ENCODE data around the gene CAPN13. TPM values are rescaled to one million over a fixed set of nuclear protein-coding genes. Genes with fewer than 3 reads are reported as not detected.

CAPN13 gene
- total and polyA plus RNA-seq, 2 donors (not counting 3 experiments of a cell fraction or from before 2014, with no cell fraction given): not detected

DNA sequence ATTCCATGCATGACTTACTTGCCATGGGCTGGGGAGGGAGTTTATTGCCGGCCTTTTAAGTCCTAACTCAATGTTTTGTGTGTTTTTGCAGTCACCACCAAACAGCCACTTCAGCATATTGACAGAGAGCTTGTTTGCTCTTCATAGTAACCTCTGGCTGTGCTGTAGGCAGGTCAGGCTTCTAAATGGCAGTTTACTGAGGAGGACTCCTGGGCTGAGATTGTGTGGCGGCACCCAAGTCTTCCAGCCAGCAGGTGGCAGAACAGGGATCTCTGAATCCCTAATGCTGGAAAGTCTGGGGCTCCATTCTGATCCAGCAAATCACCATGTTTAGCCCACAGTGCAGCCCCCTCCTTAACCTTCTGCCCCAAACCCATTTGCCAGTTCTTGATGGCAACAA lies 121.2 kb downstream of the CAPN13 start:
- H3K4me2 ChIP-seq (ENCODE audit: insufficient read depth, low read length): no peak overlapping the region
- ChIA-PET POLR2A (no interaction called here), CTCF (interaction anchor here (1.3 to 1.8 kb wide), 4 partner anchors 25 to 521 kb away, joined by 3 to 7 read pairs (median 6); no protein-coding TSS in a partner anchor)
- no peak overlapping the region for H3K27ac ChIP-seq (ENCODE audit: insufficient read depth, low read depth, low read length)
- H3K79me2 ChIP-seq (ENCODE audit: control insufficient read depth, insufficient read depth, low read length): no peaks in the 10 kb centered on the region
- no peak for DNase-seq (ENCODE audit: low read depth, low spot score)
- H2AFZ ChIP-seq (ENCODE audit: low read depth, low read length): no peak overlapping the region
- no peaks in the 10 kb centered on the region for H3K36me3 ChIP-seq (ENCODE audit: control insufficient read depth in 2 of 2, extremely low read depth in 1 of 2, insufficient read depth in 2 of 2, low read length in 2 of 2)
- no peak overlapping the region for H3K4me3 ChIP-seq (replicated peaks in 1 of 3; ENCODE audit: insufficient read depth in 1 of 3, low read depth in 1 of 3, low read length in 3 of 3)
- dilution Hi-C loops (cut with MboI; ENCODE audit: extremely low pct_ligation_motif_present, low sequenced_read_pairs) (no loop called here), intact Hi-C loops (cut with micrococcal nuclease) (no loop called here)
- no peak overlapping the region for H3K9ac ChIP-seq (replicated peaks; ENCODE audit: extremely low read depth, insufficient read depth, low read length)
- H4K20me1 ChIP-seq (replicated peaks; ENCODE audit: control insufficient read depth, extremely low read depth, insufficient read depth, low read length): no peaks in the 10 kb centered on the region
- H3K4me1 ChIP-seq (ENCODE audit: control insufficient read depth, extremely low read depth, insufficient read depth, low read length): no peaks in the 10 kb centered on the region
- TF ChIP-seq POLR2A (IDR thresholded peaks at IDR 0.05; ENCODE audit: low read depth, low read length): no peak
- TF ChIP-seq, protein P1, sequence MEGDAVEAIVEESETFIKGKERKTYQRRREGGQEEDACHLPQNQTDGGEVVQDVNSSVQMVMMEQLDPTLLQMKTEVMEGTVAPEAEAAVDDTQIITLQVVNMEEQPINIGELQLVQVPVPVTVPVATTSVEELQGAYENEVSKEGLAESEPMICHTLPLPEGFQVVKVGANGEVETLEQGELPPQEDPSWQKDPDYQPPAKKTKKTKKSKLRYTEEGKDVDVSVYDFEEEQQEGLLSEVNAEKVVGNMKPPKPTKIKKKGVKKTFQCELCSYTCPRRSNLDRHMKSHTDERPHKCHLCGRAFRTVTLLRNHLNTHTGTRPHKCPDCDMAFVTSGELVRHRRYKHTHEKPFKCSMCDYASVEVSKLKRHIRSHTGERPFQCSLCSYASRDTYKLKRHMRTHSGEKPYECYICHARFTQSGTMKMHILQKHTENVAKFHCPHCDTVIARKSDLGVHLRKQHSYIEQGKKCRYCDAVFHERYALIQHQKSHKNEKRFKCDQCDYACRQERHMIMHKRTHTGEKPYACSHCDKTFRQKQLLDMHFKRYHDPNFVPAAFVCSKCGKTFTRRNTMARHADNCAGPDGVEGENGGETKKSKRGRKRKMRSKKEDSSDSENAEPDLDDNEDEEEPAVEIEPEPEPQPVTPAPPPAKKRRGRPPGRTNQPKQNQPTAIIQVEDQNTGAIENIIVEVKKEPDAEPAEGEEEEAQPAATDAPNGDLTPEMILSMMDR (IDR thresholded peaks at IDR 0.05; ENCODE audit: extremely low read depth in 1 of 2, insufficient read depth in 1 of 2, low read depth in 1 of 2, low read length in 2 of 2): peak; percentile 16 to 19
- FAIRE-seq: no peak
- H3K9me3 ChIP-seq (replicated peaks; ENCODE audit: control insufficient read depth, insufficient read depth, low read length): no peaks in the 10 kb centered on the region
- no peaks in the 10 kb centered on the region for H3K9me1 ChIP-seq (replicated peaks; ENCODE audit: control insufficient read depth, extremely low read depth, insufficient read depth, low read length)
- BruUV-seq (replicated peaks): no TSS peak
- no peaks in the 10 kb centered on the region for H3K27me3 ChIP-seq (ENCODE audit: control insufficient read depth in 2 of 2, insufficient read depth in 2 of 2, low read length in 2 of 2)

DNA sequence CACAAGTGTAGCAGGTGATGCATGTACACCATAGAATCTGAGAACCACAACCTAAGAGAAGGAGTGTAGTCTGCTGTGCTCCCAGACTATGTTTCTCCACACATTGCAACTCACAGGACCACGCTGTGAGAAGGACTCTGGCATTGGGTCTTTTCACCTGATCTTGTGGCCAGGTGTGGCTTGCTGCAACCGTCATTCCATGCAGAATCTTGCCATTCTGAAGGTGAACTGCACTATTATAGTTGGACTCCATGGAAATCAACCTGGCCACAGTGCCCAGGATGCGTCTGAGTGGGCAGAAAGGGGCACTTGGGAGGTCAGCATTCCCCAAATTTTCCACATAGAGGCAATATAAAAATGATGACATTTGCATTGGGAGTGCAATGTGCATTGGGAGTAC lies 122.2 kb downstream of the CAPN13 start:
- Histone ChIP-seq H3K9ac (replicated peaks; ENCODE audit: extremely low read depth, insufficient read depth, low read length) (no peak overlapping the region), H3K9me3 (replicated peaks; ENCODE audit: control insufficient read depth, insufficient read depth, low read length) (no peaks in the 10 kb centered on the region), H3K4me1 (ENCODE audit: control insufficient read depth, extremely low read depth, insufficient read depth, low read length) (no peaks in the 10 kb centered on the region), H4K20me1 (replicated peaks; ENCODE audit: control insufficient read depth, extremely low read depth, insufficient read depth, low read length) (no peaks in the 10 kb centered on the region), H3K4me3 (replicated peaks in 1 of 3; ENCODE audit: insufficient read depth in 1 of 3, low read depth in 1 of 3, low read length in 3 of 3) (no peak overlapping the region), H3K36me3 (ENCODE audit: control insufficient read depth in 2 of 2, extremely low read depth in 1 of 2, insufficient read depth in 2 of 2, low read length in 2 of 2) (no peaks in the 10 kb centered on the region), H3K9me1 (replicated peaks; ENCODE audit: control insufficient read depth, extremely low read depth, insufficient read depth, low read length) (no peaks in the 10 kb centered on the region), H2AFZ (ENCODE audit: low read depth, low read length) (no peak overlapping the region), H3K4me2 (ENCODE audit: insufficient read depth, low read length) (no peak overlapping the region), H3K27ac (ENCODE audit: insufficient read depth, low read depth, low read length) (no peak overlapping the region), H3K27me3 (ENCODE audit: control insufficient read depth in 2 of 2, insufficient read depth in 2 of 2, low read length in 2 of 2) (no peaks in the 10 kb centered on the region), H3K79me2 (ENCODE audit: control insufficient read depth, insufficient read depth, low read length) (no peaks in the 10 kb centered on the region)
- dilution Hi-C loops (cut with MboI; ENCODE audit: extremely low pct_ligation_motif_present, low sequenced_read_pairs) (no loop called here), intact Hi-C loops (cut with micrococcal nuclease) (no loop called here)
- no peak for DNase-seq (ENCODE audit: low read depth, low spot score)
- BruUV-seq (replicated peaks): no TSS peak
- POLR2A ChIA-PET: no interaction called here
- CTCF ChIA-PET: interaction anchor here (0.7 kb wide), 1 partner anchor 1615 kb away, joined by 3 read pairs; no protein-coding TSS in a partner anchor
- no peak for FAIRE-seq
- no peak for TF ChIP-seq JUN (IDR thresholded peaks at IDR 0.05; ENCODE audit: borderline replicate concordance, insufficient read depth, insufficient read length, low read depth)
- no peak for TF ChIP-seq POLR2AphosphoS5 (IDR thresholded peaks at IDR 0.05; ENCODE audit: insufficient read depth, low read depth, low read length)
- TF ChIP-seq, protein P2, sequence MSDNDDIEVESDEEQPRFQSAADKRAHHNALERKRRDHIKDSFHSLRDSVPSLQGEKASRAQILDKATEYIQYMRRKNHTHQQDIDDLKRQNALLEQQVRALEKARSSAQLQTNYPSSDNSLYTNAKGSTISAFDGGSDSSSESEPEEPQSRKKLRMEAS (IDR thresholded peaks at IDR 0.05; ENCODE audit: insufficient read depth, insufficient read length): no peak
- no peak for TF ChIP-seq FOS (IDR thresholded peaks at IDR 0.05; ENCODE audit: borderline replicate concordance, insufficient read depth, low read length)
- no peak for TF ChIP-seq EZH2 (IDR thresholded peaks at IDR 0.05; ENCODE audit: borderline replicate concordance, low read depth, low read length, severe bottlenecking)
- no peak for TF ChIP-seq GATA2 (IDR thresholded peaks at IDR 0.05; ENCODE audit: insufficient read depth, insufficient read length, low read depth, low read length)
- no peak for TF ChIP-seq POLR2A (IDR thresholded peaks at IDR 0.05; ENCODE audit: low read depth, low read length)

Measured in endothelial cell of umbilical vein (primary cell).